NCI-H146 treated with DMSO at 0.1 percent for 48 hours (cell line): ENCODE data around the gene IFI16.
"Not testable (repeated sequence)": the region's sequence is repeated elsewhere in the genome, so short reads cannot be mapped to it uniquely, and the experiment has no call there.

ENCODE experiments used
- DNase-seq: peaks from one replicate; lab custom pipeline; 2025; ENCODE audit not compliant: unreplicated experiment; lab: John Stamatoyannopoulos, UW

IFI16 gene

GRCh38 chr1:159091607-159092031 lies 81.9 kb downstream of the IFI16 start:
- DNase-seq = no peak

DNA sequence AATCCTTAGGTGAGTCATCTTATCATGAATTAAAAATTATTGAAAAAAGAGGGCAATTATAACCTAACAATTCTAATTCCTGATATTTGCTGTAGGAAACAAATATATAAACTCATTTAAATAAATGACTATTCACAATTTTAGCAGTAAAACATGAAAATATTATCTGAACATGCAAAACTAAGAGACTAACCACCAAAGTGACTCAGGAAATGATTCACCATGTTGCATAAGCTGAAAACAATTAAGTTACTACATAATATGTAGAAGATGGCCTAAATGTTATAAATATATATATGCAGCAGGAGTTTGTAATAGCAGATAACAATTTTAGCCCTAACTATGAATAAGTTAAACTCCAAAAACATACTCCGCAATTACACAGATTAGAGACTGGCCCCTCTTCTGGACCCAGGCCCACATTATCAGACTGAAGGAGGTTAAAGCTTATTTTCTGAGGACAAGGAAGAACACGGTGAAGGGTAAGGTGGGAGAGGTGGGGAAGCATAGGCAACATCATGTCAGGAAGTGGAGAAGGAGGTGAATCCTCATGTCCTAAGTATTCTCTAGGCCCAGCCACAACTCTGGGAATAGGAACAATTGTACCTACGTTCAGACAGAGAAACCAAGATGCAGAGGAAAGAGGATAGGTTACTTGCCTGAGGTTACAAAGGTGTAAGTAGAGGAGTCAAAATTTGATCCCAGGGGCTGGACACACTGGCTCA lies 82.5 kb downstream of the IFI16 start:
- no peak for DNase-seq

GRCh38 chr1:159098596-159098995 lies 88.9 kb downstream of the IFI16 start:
- DNase-seq = no peak

DNA sequence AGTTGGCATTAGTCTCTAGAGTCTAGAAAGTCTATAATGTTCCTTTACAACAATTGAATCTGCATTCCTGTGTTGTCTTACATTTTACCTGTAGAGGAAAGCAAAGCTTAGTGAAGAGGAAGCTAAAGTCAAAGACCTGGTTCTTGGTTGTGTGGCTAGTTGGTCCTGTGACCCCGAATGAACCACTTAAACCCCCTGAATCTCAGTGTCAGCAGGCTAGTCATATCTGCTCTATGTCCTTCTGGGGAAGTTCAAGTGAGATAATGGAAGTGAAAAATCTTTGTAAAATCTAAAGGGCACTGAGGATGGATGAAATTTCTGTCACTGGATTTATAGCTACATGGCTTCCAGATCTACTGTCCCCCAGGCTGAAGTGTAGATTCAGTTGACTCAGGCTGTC lies 90.9 kb downstream of the IFI16 start:
- no peak for DNase-seq

GRCh38 chr1:159103021-159103420 lies 93.3 kb downstream of the IFI16 start:
- DNase-seq = not testable (repeated sequence)
